ENCODE measurements around the gene HTR3E.
A peak's percentile ranks its signal among the peaks of the same experiment; 100 is the strongest.

HTR3E gene

DNA sequence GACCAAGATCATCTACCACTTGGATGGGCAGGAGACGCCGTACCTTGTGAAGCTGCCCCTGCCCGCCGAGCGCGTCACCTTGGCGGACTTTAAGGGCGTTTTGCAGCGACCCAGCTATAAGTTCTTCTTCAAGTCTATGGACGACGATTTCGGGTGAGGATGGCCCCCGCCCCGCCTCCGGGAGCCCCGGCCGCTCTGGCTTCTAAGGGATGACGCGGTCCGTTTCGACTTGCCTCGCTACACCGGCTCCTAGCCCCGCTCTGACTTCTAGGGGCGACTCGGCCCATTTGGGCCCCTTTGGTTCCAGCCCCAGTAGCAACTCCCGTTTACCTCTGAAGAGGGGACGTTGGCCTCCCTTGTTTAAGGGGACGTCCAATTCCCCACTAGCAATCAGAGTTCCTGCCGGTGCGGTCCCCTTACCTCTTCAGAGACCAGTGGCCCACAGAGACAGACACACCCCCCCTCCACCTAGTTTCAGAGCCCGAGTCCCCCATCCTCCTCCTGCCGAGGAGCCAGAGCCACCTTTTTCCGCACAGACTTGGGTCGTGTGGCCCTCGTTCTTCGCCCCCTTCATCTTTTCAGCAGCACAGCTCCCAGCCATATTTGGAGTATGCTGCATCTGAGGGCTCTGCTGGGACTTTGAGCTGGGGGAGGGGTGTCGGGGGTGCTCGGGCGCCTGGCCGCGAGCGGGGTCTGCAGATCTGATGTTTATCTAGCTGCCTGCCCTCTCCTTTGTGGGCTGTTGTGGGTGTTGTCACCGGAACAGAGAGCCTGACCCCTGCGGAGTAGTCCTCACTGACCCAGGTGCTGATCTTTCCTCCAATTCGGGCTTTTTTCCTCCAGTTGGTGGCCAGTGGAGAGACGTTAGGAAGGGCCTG, 59.0 kb downstream of the HTR3E start:
- DNase-seq: peak in 25 of 58 donors; percentile 17 to 69 (median 52)

DNA sequence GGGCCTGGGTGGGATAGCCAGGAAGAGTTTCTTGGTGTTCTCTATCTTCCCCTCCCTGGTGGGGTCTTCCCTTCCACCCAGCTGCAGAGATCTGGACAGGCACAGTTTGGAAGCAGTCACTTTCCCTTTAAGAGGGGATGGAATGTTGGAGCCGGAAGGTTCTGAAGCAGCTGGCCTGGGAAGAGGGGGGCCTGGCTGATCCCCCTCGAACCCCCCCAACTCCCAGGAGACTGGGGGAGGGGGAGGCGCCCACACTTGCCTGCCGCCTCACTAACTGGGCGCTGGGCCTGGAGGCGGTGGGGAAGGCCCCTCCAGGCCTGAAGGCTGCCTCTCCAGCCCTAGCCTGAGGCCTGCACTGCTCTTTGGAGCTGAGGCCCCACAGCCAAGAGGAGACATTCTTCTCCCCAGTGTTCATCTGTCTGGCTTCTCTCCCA, 59.7 kb downstream of the HTR3E start:
- DNase-seq: peak in 52 of 58 donors; percentile 6 to 71 (median 41)

Data from anterior cingulate cortex (tissue), 58 donors.